WTC11 (cell line): ENCODE results near the gene DCAF10. TPM values are rescaled to one million over a fixed set of nuclear protein-coding genes. Genes with fewer than 3 reads are reported as not detected.

Experiments used
- ATAC-seq: fragments of 200-7000 bp; cut with Tn5 transposase; 2 replicates; pipeline ENCODE4 v1.10.0; 2021; ENCODE audit warnings: mild to moderate bottlenecking, moderate library complexity
- CTCF ChIA-PET: fragments of 300-600 bp; sonication (Branson Sonifier 250); formaldehyde crosslinking; loops from one replicate; lab custom pipeline; 2021; ENCODE audit warnings: antibody characterized with exemption; lab: Charles Lee
- POLR2A ChIA-PET: fragments of 350-600 bp; sonication (Branson Sonifier 250); formaldehyde crosslinking; loops from one replicate; lab custom pipeline; 2021; ENCODE audit warnings: antibody characterized with exemption; lab: Charles Lee
- DNase-seq: peaks from one replicate; pipeline ENCODE4 v3.0.0; 2021; ENCODE audit warnings: low spot score
- H3K27ac Mint-ChIP-seq: 2 replicates; pipeline ENCODE4 v1.8.0; 2021; ENCODE audit warnings: mixed read lengths
- H3K27me3 Mint-ChIP-seq: 2 replicates; pipeline ENCODE4 v1.8.0; 2021; ENCODE audit warnings: low read depth, mild to moderate bottlenecking, moderate library complexity, mixed read lengths
- H3K36me3 Mint-ChIP-seq: 2 replicates; pipeline ENCODE4 v1.8.0; 2021; ENCODE audit warnings: mixed read lengths
- H3K4me1 Mint-ChIP-seq: 2 replicates; pipeline ENCODE4 v1.8.0; 2022; ENCODE audit warnings: mixed read lengths
- H3K4me3 Mint-ChIP-seq: 2 replicates; pipeline ENCODE4 v1.8.0; 2021; ENCODE audit warnings: mild to moderate bottlenecking, moderate library complexity, mixed read lengths
- H3K9me3 Mint-ChIP-seq: 2 replicates; pipeline ENCODE4 v1.8.0; 2021; ENCODE audit warnings: mixed read lengths
- ATF2 ChIP-seq: sonication (generic); formaldehyde crosslinking; IDR thresholded peaks from 2 replicates; pipeline ENCODE4 v1.8.1; 2022; ENCODE audit warnings: low read depth, missing genetic modification reagents, borderline replicate concordance
- CDX4 ChIP-seq: fragments of 250-450 bp; sonication (Bioruptor Pico); IDR thresholded peaks from 2 replicates; pipeline ENCODE4 v1.9.0; 2021; ENCODE audit warnings: moderate library complexity, mild to moderate bottlenecking, inconsistent platforms, borderline replicate concordance
- CTCF ChIP-seq: fragments of 200-600 bp; IDR thresholded peaks from 2 replicates; pipeline ENCODE4 v1.8.0; 2022; ENCODE audit warnings: antibody characterized with exemption
- ETV6 ChIP-seq: sonication (generic); formaldehyde crosslinking; IDR thresholded peaks from 2 replicates; pipeline ENCODE4 v1.8.1; 2022; ENCODE audit warnings: mild to moderate bottlenecking, missing genetic modification reagents
- FOXJ3 ChIP-seq: sonication (generic); formaldehyde crosslinking; IDR thresholded peaks from 2 replicates; pipeline ENCODE4 v1.9.0; 2021; ENCODE audit warnings: missing genetic modification reagents, mild to moderate bottlenecking, borderline replicate concordance
- FOXP1 ChIP-seq: sonication (generic); formaldehyde crosslinking; IDR thresholded peaks from 2 replicates; pipeline ENCODE4 v1.8.0; 2022; ENCODE audit warnings: missing genetic modification reagents, mild to moderate bottlenecking, moderate library complexity, borderline replicate concordance
- FOXP4 ChIP-seq: sonication (generic); formaldehyde crosslinking; IDR thresholded peaks from 2 replicates; pipeline ENCODE4 v1.8.0; 2022; ENCODE audit warnings: mild to moderate bottlenecking, missing genetic modification reagents
- GRHL2 ChIP-seq: fragments of 250-450 bp; sonication (Bioruptor Pico); IDR thresholded peaks from 2 replicates; pipeline ENCODE4 v1.8.0; 2022; ENCODE audit warnings: mild to moderate bottlenecking, moderate library complexity; ENCODE audit not compliant: insufficient replicate concordance, severe bottlenecking
- NFATC4 ChIP-seq: fragments of 250-450 bp; sonication (Bioruptor Pico); IDR thresholded peaks from 2 replicates; pipeline ENCODE4 v1.9.0; 2021; ENCODE audit warnings: mild to moderate bottlenecking
- RORB ChIP-seq: fragments of 250-450 bp; sonication (Bioruptor Pico); IDR thresholded peaks from 2 replicates; pipeline ENCODE4 v1.9.0; 2021; ENCODE audit warnings: mild to moderate bottlenecking
- SMAD4 ChIP-seq: sonication (generic); formaldehyde crosslinking; IDR thresholded peaks from 2 replicates; pipeline ENCODE4 v1.8.0; 2022; ENCODE audit warnings: mild to moderate bottlenecking, missing genetic modification reagents
- SOX15 ChIP-seq: fragments of 250-450 bp; sonication (Bioruptor Pico); IDR thresholded peaks from 2 replicates; pipeline ENCODE4 v1.9.0; 2021; ENCODE audit warnings: mild to moderate bottlenecking
- STAT6 ChIP-seq: sonication (generic); formaldehyde crosslinking; conservative IDR thresholded peaks from 2 replicates; pipeline ENCODE4 v1.8.1; 2023; ENCODE audit warnings: mild to moderate bottlenecking, low read depth, missing genetic modification reagents, moderate library complexity
- USF2 ChIP-seq: sonication (generic); formaldehyde crosslinking; IDR thresholded peaks from 2 replicates; pipeline ENCODE4 v1.8.1; 2023; ENCODE audit warnings: mild to moderate bottlenecking, missing genetic modification reagents, moderate library complexity
- ZMAT4 ChIP-seq: fragments of 250-450 bp; sonication (Bioruptor Pico); IDR thresholded peaks from 2 replicates; pipeline ENCODE4 v1.9.0; 2021; ENCODE audit warnings: mild to moderate bottlenecking
- ZNF263 ChIP-seq: sonication (generic); formaldehyde crosslinking; IDR thresholded peaks from 2 replicates; pipeline ENCODE4 v1.8.1; 2022; ENCODE audit warnings: low read depth, mild to moderate bottlenecking, moderate library complexity, missing genetic modification reagents
- ZNF317 ChIP-seq: sonication (generic); formaldehyde crosslinking; IDR thresholded peaks from 2 replicates; pipeline ENCODE4 v1.8.1; 2023; ENCODE audit warnings: low read depth, mild to moderate bottlenecking, moderate library complexity, missing genetic modification reagents, borderline replicate concordance
- ZNF396 ChIP-seq: fragments of 250-450 bp; sonication (Bioruptor Pico); IDR thresholded peaks from 2 replicates; pipeline ENCODE4 v1.8.0; 2021; ENCODE audit warnings: mild to moderate bottlenecking, moderate library complexity, borderline replicate concordance
- ZNF423 ChIP-seq: fragments of 250-450 bp; sonication (Bioruptor Pico); IDR thresholded peaks from 2 replicates; pipeline ENCODE4 v2.1.2; 2022; ENCODE audit warnings: mild to moderate bottlenecking, moderate library complexity
- total RNA-seq: library from RNA; stranded (reverse); gene quantifications from 3 replicates; pipeline ENCODE4 v1.2.3, GENCODE V29; 2021

The DCAF10 gene
- total RNA-seq, 1 experiment from 2014 or later, result 11.7 TPM

GRCh38 chr9:37778534-37778933 lies 22.1 kb upstream of the DCAF10 start (continued):
- no peak for TF ChIP-seq STAT6 (CRISPR knock-in tag)
- TF ChIP-seq NFATC4, result no peak

GRCh38 chr9:37784291-37784615 lies 16.3 kb upstream of the DCAF10 start:
- no peak for TF ChIP-seq ZMAT4
- TF ChIP-seq USF2 (CRISPR knock-in tag), result no peak
- no peak for TF ChIP-seq GRHL2 (CRISPR knock-in tag)
- TF ChIP-seq ZNF263 (CRISPR knock-in tag), result no peak
- no peak for TF ChIP-seq SMAD4 (CRISPR knock-in tag)
- no peak for TF ChIP-seq ETV6 (CRISPR knock-in tag)
- no peak for TF ChIP-seq FOXJ3 (CRISPR knock-in tag)
- no peak for TF ChIP-seq SOX15
- TF ChIP-seq, all 79 proteins: peak for 0
- ATAC-seq, result no peak

GRCh38 chr9:37784616-37785483 lies 15.7 kb upstream of the DCAF10 start, which contains the start of gene EXOSC3:
TSS of gene EXOSC3 (minus strand) at chr9:37785064. CDS start at chr9:37785044, 20 bp downstream.
- peaks cover 38% of the 10 kb centered on the region for H3K36me3 Mint-ChIP-seq
- peaks cover 15% of the 10 kb centered on the region for H3K4me1 Mint-ChIP-seq
- DNase-seq, result peak; percentile 88
- H3K9me3 Mint-ChIP-seq, result no peaks in the 10 kb centered on the region
- H3K27me3 Mint-ChIP-seq, result peaks cover 14% of the 10 kb centered on the region
- CTCF ChIA-PET, result interaction anchor here (0.6 to 1.2 kb wide), 10 partner anchors 11 to 479 kb away, joined by 3 to 6 read pairs (median 4); partner anchors contain the start of genes DCAF10 and TOMM5
- peak; percentile 85 for ATAC-seq
- POLR2A ChIA-PET, result interaction anchor here (0.6 to 1.8 kb wide), 3 partner anchors 11 to 86 kb away, joined by 4 to 9 read pairs (median 4); partner anchors contain the start of gene DCAF10
- peak within 1 kb of the TSS; percentile 97 for H3K4me3 Mint-ChIP-seq
- H3K27ac Mint-ChIP-seq, result peak within 1 kb of the TSS; percentile 64
- TF ChIP-seq FOXJ3 (CRISPR knock-in tag) (no peak), FOXP4 (CRISPR knock-in tag) (0 out of 2 replicates have a peak, but pooled peaks have one; percentile 17), ZNF317 (CRISPR knock-in tag) (no peak), FOXP1 (CRISPR knock-in tag) (peak; percentile 92; the same call in 1 of the 2 replicates), ATF2 (CRISPR knock-in tag) (no peak), RORB (CRISPR knock-in tag) (no peak), ZNF423 (CRISPR knock-in tag) (no peak), ZNF396 (CRISPR knock-in tag) (no peak), CDX4 (CRISPR knock-in tag) (no peak), CTCF (no peak), USF2 (CRISPR knock-in tag) (peak; percentile 55)

More at GRCh38 chr9:37784291-37784615, 16.3 kb upstream of the DCAF10 start:
- peaks cover 44% of the 10 kb centered on the region for H3K36me3 Mint-ChIP-seq
- H3K4me1 Mint-ChIP-seq, result peaks cover 15% of the 10 kb centered on the region
- ChIA-PET POLR2A (interaction anchor here (0.6 to 1.8 kb wide), 2 partner anchors 10 to 16 kb away, joined by 4 to 9 read pairs; partner anchors contain the start of gene DCAF10), CTCF (interaction anchor here (1.0 kb wide), 1 partner anchor 36 kb away, joined by 3 read pairs; no protein-coding TSS in a partner anchor)
- peak overlapping the region; percentile 97 for H3K4me3 Mint-ChIP-seq
- DNase-seq, result no peak
- H3K9me3 Mint-ChIP-seq, result no peaks in the 10 kb centered on the region
- H3K27me3 Mint-ChIP-seq, result peaks cover 10% of the 10 kb centered on the region
- peak overlapping the region; percentile 64 for H3K27ac Mint-ChIP-seq
